ENCODE results near the gene CES4A. TPM values are rescaled to one million over a fixed set of nuclear protein-coding genes. Genes with fewer than 3 reads are reported as not detected.

The CES4A gene
- total RNA-seq, 4 donors from 2014 or later, result 18.6 to 24.7 (median 21.2) TPM

- 84 to 93% methylated on average over 2 of the region's 2 CpGs for WGBS, 2 donors
- Histone ChIP-seq H3K4me3 (no peak overlapping the region), H3K4me1 (peaks cover 0 to 20% (median 11%) of the 10 kb centered on the region in 4 donors), H3K9me3 (peaks cover 0 to 6% (median 0%) of the 10 kb centered on the region in 4 donors), H3K36me3 (no peaks in the 10 kb centered on the region), H3K27me3 (peaks cover 0 to 16% of the 10 kb centered on the region in 2 donors), H3K27ac (no peak overlapping the region)
- no peak for TF ChIP-seq CTCF (IDR thresholded peaks at IDR 0.05)
- no peak for TF ChIP-seq POLR2A (IDR thresholded peaks at IDR 0.05)
- no peak for TF ChIP-seq EP300 (IDR thresholded peaks at IDR 0.05)
- no peak for DNase-seq (ENCODE audit: low spot score in 2 of 2)
Observed at GRCh38 chr16:66950437-66950836, 38.0 kb upstream of the CES4A start.

DNA sequence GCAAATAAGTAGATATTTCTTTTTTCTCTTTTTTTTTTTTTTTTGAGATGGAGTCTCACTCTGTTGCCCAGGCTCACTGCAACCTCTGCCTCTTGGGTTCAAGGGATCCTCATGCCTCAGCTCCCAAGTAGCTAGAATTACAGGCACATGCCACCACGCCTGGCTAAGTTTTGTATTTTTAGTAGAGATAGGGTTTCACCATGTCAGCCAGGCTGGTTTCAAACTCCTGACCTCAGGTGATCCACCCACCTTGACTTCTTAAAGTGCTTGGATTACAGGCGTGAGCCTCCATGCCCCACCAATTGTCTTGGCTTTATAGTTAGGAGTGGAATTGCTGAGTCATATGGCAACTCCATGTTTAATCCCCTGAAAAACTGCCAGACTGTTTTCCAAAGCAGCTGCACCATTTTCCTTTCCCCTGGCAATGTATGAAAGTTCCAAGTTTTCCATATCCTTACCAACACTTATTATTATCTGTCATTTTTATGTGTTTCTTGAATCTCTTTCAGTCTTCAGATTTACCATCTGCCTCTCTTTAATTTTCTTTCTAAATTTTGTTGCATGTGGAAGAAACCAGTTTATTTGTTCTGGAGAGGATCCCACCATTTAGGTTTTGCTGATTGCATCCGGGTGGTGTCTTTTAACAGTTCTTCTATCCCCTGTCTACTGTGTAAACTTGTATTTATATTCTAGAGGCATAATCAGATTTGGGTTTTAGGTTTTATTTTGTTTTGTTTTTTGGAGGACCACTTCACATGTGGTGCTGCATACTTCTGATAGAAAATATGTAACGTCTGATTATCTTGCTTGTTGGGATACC is 37.2 kb upstream of the CES4A start:
- 83 to 86% methylated on average over 4 of the region's 4 CpGs for WGBS, 2 donors
- H3K4me1 ChIP-seq, result peaks cover 0 to 20% (median 11%) of the 10 kb centered on the region in 4 donors
- no peak for DNase-seq (ENCODE audit: low spot score in 2 of 2)
- no peak overlapping the region for H3K27ac ChIP-seq
- no peak for TF ChIP-seq POLR2A (IDR thresholded peaks at IDR 0.05)
- no peak for TF ChIP-seq EP300 (IDR thresholded peaks at IDR 0.05)
- TF ChIP-seq CTCF (IDR thresholded peaks at IDR 0.05), result no peak
- H3K27me3 ChIP-seq, result peaks cover 0 to 16% of the 10 kb centered on the region in 2 donors
- no peak overlapping the region for H3K4me3 ChIP-seq
- H3K36me3 ChIP-seq, result no peaks in the 10 kb centered on the region
- peaks cover 0 to 6% (median 0%) of the 10 kb centered on the region in 4 donors for H3K9me3 ChIP-seq

- DNase-seq (ENCODE audit: low spot score in 2 of 2), result no peak
- Histone ChIP-seq H3K27me3 (peaks cover 0 to 16% of the 10 kb centered on the region in 2 donors), H3K27ac (no peak overlapping the region), H3K4me1 (peaks cover 0 to 14% (median 11%) of the 10 kb centered on the region in 4 donors), H3K4me3 (no peak overlapping the region), H3K9me3 (peaks cover 0 to 6% (median 0%) of the 10 kb centered on the region in 4 donors), H3K36me3 (no peaks in the 10 kb centered on the region)
- TF ChIP-seq EP300 (IDR thresholded peaks at IDR 0.05), result no peak
- no peak for TF ChIP-seq POLR2A (IDR thresholded peaks at IDR 0.05)
- TF ChIP-seq CTCF (IDR thresholded peaks at IDR 0.05), result no peak
- 84 to 85% methylated on average over 7 of the region's 7 CpGs for WGBS, 2 donors
Observed at GRCh38 chr16:66952430-66953110, 35.8 kb upstream of the CES4A start.

DNA sequence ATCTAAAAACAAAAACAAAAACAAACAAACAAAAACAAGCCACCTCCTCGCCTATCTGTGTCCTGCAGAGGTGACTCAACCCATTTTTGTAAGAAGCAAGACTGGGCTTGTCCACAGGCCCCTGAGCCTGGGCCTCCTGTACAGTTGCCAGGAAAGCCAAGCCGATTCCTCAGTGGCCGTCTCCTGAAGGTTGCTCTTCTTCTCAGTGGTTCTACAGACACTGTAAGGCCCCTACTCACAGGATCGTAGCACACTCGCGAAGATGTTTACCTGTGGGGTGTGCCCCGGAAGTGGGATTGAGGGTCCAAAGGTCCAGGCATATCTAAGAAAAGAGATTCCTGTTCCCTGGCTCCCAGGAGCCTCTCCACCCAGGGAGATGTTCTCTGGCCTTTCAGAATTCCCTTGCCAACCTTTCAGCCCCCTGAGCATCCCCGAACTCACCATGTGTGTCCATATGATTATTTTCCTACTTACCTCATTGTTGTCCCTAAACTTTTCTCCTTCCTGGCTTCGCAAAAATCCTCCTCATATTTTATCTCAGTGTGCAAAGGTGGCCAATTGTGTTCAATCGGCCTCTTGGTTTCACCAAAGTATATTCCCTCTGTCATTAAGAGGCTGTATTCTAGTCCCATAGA is 34.8 kb upstream of the CES4A start:
- H3K36me3 ChIP-seq, result no peaks in the 10 kb centered on the region
- no peak for TF ChIP-seq CTCF (IDR thresholded peaks at IDR 0.05)
- TF ChIP-seq POLR2A (IDR thresholded peaks at IDR 0.05), result no peak
- no peak for TF ChIP-seq EP300 (IDR thresholded peaks at IDR 0.05)
- H3K9me3 ChIP-seq, result peaks cover 0 to 6% (median 0%) of the 10 kb centered on the region in 4 donors
- H3K27ac ChIP-seq, result no peak overlapping the region
- H3K4me1 ChIP-seq, result peaks cover 0 to 8% (median 6%) of the 10 kb centered on the region in 4 donors
- no peak overlapping the region for H3K4me3 ChIP-seq
- WGBS, 2 donors, result 77 to 78% methylated on average over 10 of the region's 10 CpGs
- peaks cover 0 to 16% of the 10 kb centered on the region in 2 donors for H3K27me3 ChIP-seq
- no peak for DNase-seq (ENCODE audit: low spot score in 2 of 2)

Data from tibial nerve (tissue), 4 donors.